ENCODE data around the gene CFAP74. TPM values are rescaled to one million over a fixed set of nuclear protein-coding genes. Genes with fewer than 3 reads are reported as not detected.
A peak's percentile ranks its signal among the peaks of the same experiment; 100 is the strongest.

The CFAP74 gene
- total RNA-seq, 1 experiment from 2014 or later, result 0.28 TPM

GRCh38 chr1:1920608-1921458 is 82.8 kb downstream of the CFAP74 start:
- Histone ChIP-seq H3K18ac (ENCODE audit: insufficient read length, low read depth, low read length) (no peak overlapping the region), H3K9ac (ENCODE audit: extremely low read depth, insufficient read length, low read length) (no peak overlapping the region), H2BK120ac (ENCODE audit: low read depth, low read length, poor library complexity, severe bottlenecking) (no peak overlapping the region), H4K91ac (ENCODE audit: insufficient read length, low read depth, low read length) (no peak overlapping the region), H3K4me2 (ENCODE audit: insufficient read depth, insufficient read length, low read length) (no peak overlapping the region), H2BK12ac (ENCODE audit: insufficient read length, low read depth, low read length) (no peak overlapping the region), H3K4me1 (ENCODE audit: insufficient read depth, low read length) (no peaks in the 10 kb centered on the region), H3K14ac (ENCODE audit: insufficient read depth, low read length) (no peak overlapping the region), H2AK5ac (ENCODE audit: insufficient read length, low read length) (no peak overlapping the region), H3K23me2 (ENCODE audit: insufficient read length, low read depth, low read length, poor library complexity, severe bottlenecking) (no peaks in the 10 kb centered on the region), H3K79me2 (ENCODE audit: insufficient read depth, low read length) (no peaks in the 10 kb centered on the region), H3T11ph (ENCODE audit: low read length) (no peak overlapping the region), H3K56ac (ENCODE audit: insufficient read length, low read depth, low read length) (no peak overlapping the region), H3K27me3 (ENCODE audit: insufficient read depth, low read length) (no peaks in the 10 kb centered on the region), H3K9me3 (ENCODE audit: control insufficient read depth, low read depth, low read length) (no peaks in the 10 kb centered on the region), H2AFZ (ENCODE audit: low read length) (no peak overlapping the region), H4K20me1 (ENCODE audit: control insufficient read depth, insufficient read depth, insufficient read length) (no peaks in the 10 kb centered on the region), H2BK20ac (ENCODE audit: low read depth, low read length, poor library complexity, severe bottlenecking) (no peak overlapping the region), H4K5ac (ENCODE audit: insufficient read length, low read depth, low read length) (no peak overlapping the region), H3K79me1 (ENCODE audit: insufficient read depth, low read depth, low read length, poor library complexity, severe bottlenecking) (no peaks in the 10 kb centered on the region), H3K23ac (ENCODE audit: insufficient read length, low read depth, low read length) (no peak overlapping the region), H3K4ac (ENCODE audit: low read depth, low read length) (no peak overlapping the region), H2BK5ac (ENCODE audit: insufficient read length, low read length) (no peak overlapping the region), H2BK15ac (ENCODE audit: low read depth, low read length) (no peak overlapping the region), H3K27ac (ENCODE audit: insufficient read length, low read depth, low read length) (no peak overlapping the region), H4K8ac (replicated peaks; ENCODE audit: insufficient read length, low read depth, low read length) (no peak overlapping the region)
- peaks cover 0 to under 1% of the 10 kb centered on the region in 2 experiments; a peak in 2 of 5 replicates for H3K9me3 Mint-ChIP-seq
- H3K27me3 Mint-ChIP-seq (ENCODE audit: low read depth), result peaks cover 4% of the 10 kb centered on the region
- DNase-seq, result peak; percentile 31
- peaks cover 2 to 16% of the 10 kb centered on the region in 2 experiments; a peak in 3 of 4 replicates for H3K4me1 Mint-ChIP-seq
- no CpG with 5 or more reads among the region's 27 CpGs for WGBS (ENCODE audit: extremely low coverage, insufficient read length, low lambda C conversion rate)
- no peak for TF ChIP-seq CTCF (conservative IDR thresholded peaks at IDR 0.05)
- H3K27ac Mint-ChIP-seq, result no peak overlapping the region
- H3K4me3 Mint-ChIP-seq, result no peak overlapping the region
- no peaks in the 10 kb centered on the region; a peak in 1 of 7 replicates for H3K36me3 Mint-ChIP-seq (ENCODE audit: insufficient read depth in 1 of 3, low read depth in 3 of 3)
